Measurements from ENCODE around the gene IQCM. TPM values are rescaled to one million over a fixed set of nuclear protein-coding genes. Genes with fewer than 3 reads are reported as not detected.

IQCM gene
- total RNA-seq, 1 donor from 2014 or later, result not detected

- no peak for DNase-seq (ENCODE audit: low read depth)
- no peaks in the 10 kb centered on the region for H3K27me3 ChIP-seq (ENCODE audit: control insufficient read depth, insufficient read depth, low read length)
- no peak for TF ChIP-seq CTCF (IDR thresholded peaks at IDR 0.05; ENCODE audit: insufficient read depth, low read length, poor library complexity, severe bottlenecking)
- no peak overlapping the region for H3K4me3 ChIP-seq (ENCODE audit: low read depth, low read length)
- no peaks in the 10 kb centered on the region for H3K36me3 ChIP-seq (ENCODE audit: control insufficient read depth, insufficient read depth, low read length)
These were observed 283.8 kb downstream of the IQCM start for GRCh38 chr4:149531861-149532260.

GRCh38 chr4:149523039-149523438 is 292.6 kb downstream of the IQCM start:
- Histone ChIP-seq H3K36me3 (ENCODE audit: control insufficient read depth, insufficient read depth, low read length) (no peaks in the 10 kb centered on the region), H3K27me3 (ENCODE audit: control insufficient read depth, insufficient read depth, low read length) (no peaks in the 10 kb centered on the region), H3K4me3 (ENCODE audit: low read depth, low read length) (no peak overlapping the region)
- no peak for TF ChIP-seq CTCF (IDR thresholded peaks at IDR 0.05; ENCODE audit: insufficient read depth, low read length, poor library complexity, severe bottlenecking)
- no peak for DNase-seq (ENCODE audit: low read depth)

GRCh38 chr4:149521611-149522425 is 293.8 kb downstream of the IQCM start:
- TF ChIP-seq CTCF (IDR thresholded peaks at IDR 0.05; ENCODE audit: insufficient read depth, low read length, poor library complexity, severe bottlenecking), result no peak
- no peaks in the 10 kb centered on the region for H3K36me3 ChIP-seq (ENCODE audit: control insufficient read depth, insufficient read depth, low read length)
- no peak overlapping the region for H3K4me3 ChIP-seq (ENCODE audit: low read depth, low read length)
- no peak for DNase-seq (ENCODE audit: low read depth)
- H3K27me3 ChIP-seq (ENCODE audit: control insufficient read depth, insufficient read depth, low read length), result no peaks in the 10 kb centered on the region

GRCh38 chr4:149518471-149518870 is 297.2 kb downstream of the IQCM start:
- no peak for TF ChIP-seq CTCF (IDR thresholded peaks at IDR 0.05; ENCODE audit: insufficient read depth, low read length, poor library complexity, severe bottlenecking)
- no peak for DNase-seq (ENCODE audit: low read depth)
- no peak overlapping the region for H3K4me3 ChIP-seq (ENCODE audit: low read depth, low read length)

GRCh38 chr4:149513081-149513480 is 302.6 kb downstream of the IQCM start:
- TF ChIP-seq CTCF (IDR thresholded peaks at IDR 0.05; ENCODE audit: insufficient read depth, low read length, poor library complexity, severe bottlenecking), result no peak
- no peak for DNase-seq (ENCODE audit: low read depth)

More at GRCh38 chr4:149518471-149518870, 297.2 kb downstream of the IQCM start:
- no peaks in the 10 kb centered on the region for H3K27me3 ChIP-seq (ENCODE audit: control insufficient read depth, insufficient read depth, low read length)
- no peaks in the 10 kb centered on the region for H3K36me3 ChIP-seq (ENCODE audit: control insufficient read depth, insufficient read depth, low read length)

GRCh38 chr4:149512501-149512900 is 303.1 kb downstream of the IQCM start:
- Histone ChIP-seq H3K36me3 (ENCODE audit: control insufficient read depth, insufficient read depth, low read length) (no peaks in the 10 kb centered on the region), H3K4me3 (ENCODE audit: low read depth, low read length) (no peak overlapping the region), H3K27me3 (ENCODE audit: control insufficient read depth, insufficient read depth, low read length) (no peaks in the 10 kb centered on the region)
- no peak for TF ChIP-seq CTCF (IDR thresholded peaks at IDR 0.05; ENCODE audit: insufficient read depth, low read length, poor library complexity, severe bottlenecking)
- no peak for DNase-seq (ENCODE audit: low read depth)

More at GRCh38 chr4:149513081-149513480, 302.6 kb downstream of the IQCM start:
- H3K36me3 ChIP-seq (ENCODE audit: control insufficient read depth, insufficient read depth, low read length), result no peaks in the 10 kb centered on the region
- H3K4me3 ChIP-seq (ENCODE audit: low read depth, low read length), result no peak overlapping the region
- no peaks in the 10 kb centered on the region for H3K27me3 ChIP-seq (ENCODE audit: control insufficient read depth, insufficient read depth, low read length)

Data from kidney epithelial cell (primary cell).